ENCODE results near the gene ACACB. TPM values are rescaled to one million over a fixed set of nuclear protein-coding genes. Genes with fewer than 3 reads are reported as not detected.

ACACB gene
- total RNA-seq, 1 experiment from 2014 or later: 21.7 TPM

DNA sequence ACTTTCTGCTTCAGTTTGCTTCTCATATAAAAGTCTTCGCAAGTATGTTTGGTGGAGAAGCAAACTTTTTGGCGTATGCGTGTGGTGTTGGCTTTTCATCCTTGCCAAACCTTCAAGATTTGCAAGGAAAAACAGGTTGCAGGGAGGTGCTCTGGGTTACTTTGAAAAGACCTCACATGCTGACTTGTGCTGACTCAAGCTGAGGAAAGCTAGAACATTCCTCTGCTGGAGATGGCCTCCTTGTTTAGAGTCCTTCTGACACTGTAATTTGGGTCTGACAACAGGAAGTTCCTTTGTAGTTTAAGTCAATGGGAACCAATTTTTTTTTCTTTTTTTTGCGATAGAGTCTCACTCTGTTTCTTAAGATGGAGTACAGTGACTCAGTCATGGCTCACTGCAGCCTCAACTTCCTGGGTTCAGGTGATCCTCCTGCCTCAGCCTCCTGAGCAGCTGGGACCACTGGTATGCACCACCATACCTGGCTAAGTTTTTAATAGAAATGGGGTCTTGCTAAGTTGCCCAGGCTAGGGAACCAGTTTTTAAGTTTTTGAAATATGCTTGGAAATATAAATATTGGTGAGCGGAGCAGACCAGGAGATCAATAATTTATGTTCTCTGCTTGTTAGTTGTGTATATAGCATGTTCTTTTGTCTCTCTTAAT, 2.6 kb upstream of the ACACB start:
- H3K27me3 ChIP-seq (ENCODE audit: low read length): no peaks in the 10 kb centered on the region
- no peaks in the 10 kb centered on the region for H3F3A ChIP-seq (ENCODE audit: low read length, unreplicated experiment)
- no peaks in the 10 kb centered on the region for H3K9me2 ChIP-seq (replicated peaks; ENCODE audit: low read length)
- H3K27ac ChIP-seq (ENCODE audit: low read length): no peak overlapping the region
- POLR2A ChIA-PET (ENCODE audit: unreplicated experiment): no interaction called here
- H3K36me3 ChIP-seq (ENCODE audit: low read depth, low read length): peaks cover 5% of the 10 kb centered on the region; the same call in 1 of the 2 replicates
- H3K9me3 ChIP-seq (ENCODE audit: low read length): no peaks in the 10 kb centered on the region
- no TSS peak for BruUV-seq (replicated peaks)
- DNase-seq (no peak), ATAC-seq (no peak)
- CTCF ChIA-PET: no interaction called here
- H3K4me2 ChIP-seq (ENCODE audit: low read length): no peak overlapping the region
- H3K4me1 ChIP-seq (ENCODE audit: insufficient read depth, low read length): no peaks in the 10 kb centered on the region
- H3K4me3 ChIP-seq (ENCODE audit: low read length): no peak overlapping the region
- H4K20me1 ChIP-seq (ENCODE audit: low read length): no peaks in the 10 kb centered on the region
- no peaks in the 10 kb centered on the region for H3K79me2 ChIP-seq (ENCODE audit: low read length)
- intact Hi-C loops (cut with micrococcal nuclease): loop anchor here (5.0 kb wide), 2 partner anchors 39 to 54 kb away; no protein-coding TSS in a partner anchor
- no peak overlapping the region for H3K9ac ChIP-seq (ENCODE audit: low read length)
- TF ChIP-seq, protein P1, sequence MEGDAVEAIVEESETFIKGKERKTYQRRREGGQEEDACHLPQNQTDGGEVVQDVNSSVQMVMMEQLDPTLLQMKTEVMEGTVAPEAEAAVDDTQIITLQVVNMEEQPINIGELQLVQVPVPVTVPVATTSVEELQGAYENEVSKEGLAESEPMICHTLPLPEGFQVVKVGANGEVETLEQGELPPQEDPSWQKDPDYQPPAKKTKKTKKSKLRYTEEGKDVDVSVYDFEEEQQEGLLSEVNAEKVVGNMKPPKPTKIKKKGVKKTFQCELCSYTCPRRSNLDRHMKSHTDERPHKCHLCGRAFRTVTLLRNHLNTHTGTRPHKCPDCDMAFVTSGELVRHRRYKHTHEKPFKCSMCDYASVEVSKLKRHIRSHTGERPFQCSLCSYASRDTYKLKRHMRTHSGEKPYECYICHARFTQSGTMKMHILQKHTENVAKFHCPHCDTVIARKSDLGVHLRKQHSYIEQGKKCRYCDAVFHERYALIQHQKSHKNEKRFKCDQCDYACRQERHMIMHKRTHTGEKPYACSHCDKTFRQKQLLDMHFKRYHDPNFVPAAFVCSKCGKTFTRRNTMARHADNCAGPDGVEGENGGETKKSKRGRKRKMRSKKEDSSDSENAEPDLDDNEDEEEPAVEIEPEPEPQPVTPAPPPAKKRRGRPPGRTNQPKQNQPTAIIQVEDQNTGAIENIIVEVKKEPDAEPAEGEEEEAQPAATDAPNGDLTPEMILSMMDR (conservative IDR thresholded peaks at IDR 0.05; ENCODE audit: low read depth, low read length): no peak
- TF ChIP-seq EZH2 (IDR thresholded peaks at IDR 0.05; ENCODE audit: low read length, unreplicated experiment) (no peak), EZH2phosphoT487 (IDR thresholded peaks at IDR 0.05; ENCODE audit: borderline replicate concordance, low read length) (no peak)
- H2AFZ ChIP-seq (ENCODE audit: low read length): no peak overlapping the region

DNA sequence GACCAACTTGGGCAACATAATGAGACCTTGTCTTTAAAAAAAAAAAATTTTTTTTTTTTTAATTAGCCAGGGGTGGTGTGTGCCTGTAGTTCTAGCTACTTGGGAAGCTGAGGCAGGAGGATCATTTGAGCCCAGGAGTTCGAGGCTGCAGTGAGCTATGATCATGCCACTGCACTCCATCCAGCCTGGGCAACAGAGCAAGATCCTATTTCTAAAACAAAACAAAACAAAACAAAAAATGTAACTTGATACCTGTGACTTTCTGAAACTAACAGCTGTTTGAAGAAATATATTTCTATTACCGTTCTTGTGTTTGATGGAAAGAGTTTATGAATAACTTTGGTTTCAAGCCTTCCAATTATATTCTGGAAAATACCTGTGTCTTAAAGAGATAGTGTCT, 1.7 kb upstream of the ACACB start:
- no peaks in the 10 kb centered on the region for H3K79me2 ChIP-seq (ENCODE audit: low read length)
- DNase-seq (no peak), ATAC-seq (no peak)
- no peak overlapping the region for H3K4me3 ChIP-seq (ENCODE audit: low read length)
- ChIA-PET POLR2A (ENCODE audit: unreplicated experiment) (interaction anchor here (0.7 kb wide), 1 partner anchor 138 kb away, joined by 3 read pairs; no protein-coding TSS in a partner anchor), CTCF (no interaction called here)
- no peak overlapping the region for H3K9ac ChIP-seq (ENCODE audit: low read length)
- no peak overlapping the region for H2AFZ ChIP-seq (ENCODE audit: low read length)
- no peaks in the 10 kb centered on the region for H3K9me3 ChIP-seq (ENCODE audit: low read length)
- TF ChIP-seq EZH2phosphoT487 (IDR thresholded peaks at IDR 0.05; ENCODE audit: borderline replicate concordance, low read length): no peak
- TF ChIP-seq, protein P1 (conservative IDR thresholded peaks at IDR 0.05; ENCODE audit: low read depth, low read length): no peak
- no peak for TF ChIP-seq EZH2 (IDR thresholded peaks at IDR 0.05; ENCODE audit: low read length, unreplicated experiment)
- no TSS peak for BruUV-seq (replicated peaks)
- intact Hi-C loops (cut with micrococcal nuclease): loop anchor here (5.0 kb wide), 2 partner anchors 38 to 53 kb away; no protein-coding TSS in a partner anchor
- no peak overlapping the region for H3K4me2 ChIP-seq (ENCODE audit: low read length)
- H3K27ac ChIP-seq (ENCODE audit: low read length): no peak overlapping the region
- peaks cover 5% of the 10 kb centered on the region; the same call in 1 of the 2 replicates for H3K36me3 ChIP-seq (ENCODE audit: low read depth, low read length)
- no peaks in the 10 kb centered on the region for H3F3A ChIP-seq (ENCODE audit: low read length, unreplicated experiment)
- no peaks in the 10 kb centered on the region for H3K9me2 ChIP-seq (replicated peaks; ENCODE audit: low read length)
- H4K20me1 ChIP-seq (ENCODE audit: low read length): no peaks in the 10 kb centered on the region
- H3K4me1 ChIP-seq (ENCODE audit: insufficient read depth, low read length): no peaks in the 10 kb centered on the region
- no peaks in the 10 kb centered on the region for H3K27me3 ChIP-seq (ENCODE audit: low read length)

GRCh38 chr12:109115404-109115757, 1.0 kb upstream of the ACACB start:
- ChIA-PET CTCF (no interaction called here), POLR2A (ENCODE audit: unreplicated experiment) (interaction anchor here (0.7 kb wide), 1 partner anchor 137 kb away, joined by 3 read pairs; no protein-coding TSS in a partner anchor)
- Histone ChIP-seq H3K4me3 (ENCODE audit: low read length) (no peak overlapping the region), H3F3A (ENCODE audit: low read length, unreplicated experiment) (no peaks in the 10 kb centered on the region), H3K79me2 (ENCODE audit: low read length) (no peaks in the 10 kb centered on the region), H3K36me3 (ENCODE audit: low read depth, low read length) (no peaks in the 10 kb centered on the region), H3K9ac (ENCODE audit: low read length) (no peak overlapping the region), H3K9me2 (replicated peaks; ENCODE audit: low read length) (no peaks in the 10 kb centered on the region), H3K4me2 (ENCODE audit: low read length) (no peak overlapping the region), H3K27me3 (ENCODE audit: low read length) (no peaks in the 10 kb centered on the region), H4K20me1 (ENCODE audit: low read length) (no peaks in the 10 kb centered on the region), H3K9me3 (ENCODE audit: low read length) (no peaks in the 10 kb centered on the region), H2AFZ (ENCODE audit: low read length) (no peak overlapping the region), H3K27ac (ENCODE audit: low read length) (no peak overlapping the region), H3K4me1 (ENCODE audit: insufficient read depth, low read length) (no peaks in the 10 kb centered on the region)
- intact Hi-C loops (cut with micrococcal nuclease): no loop called here
- TF ChIP-seq, protein P1 (conservative IDR thresholded peaks at IDR 0.05; ENCODE audit: low read depth, low read length): no peak
- TF ChIP-seq EZH2phosphoT487 (IDR thresholded peaks at IDR 0.05; ENCODE audit: borderline replicate concordance, low read length) (no peak), EZH2 (IDR thresholded peaks at IDR 0.05; ENCODE audit: low read length, unreplicated experiment) (no peak)
- no TSS peak for BruUV-seq (replicated peaks)
- DNase-seq (no peak), ATAC-seq (no peak)
